Mucosa of descending colon (tissue), 3 donors: Measurements from ENCODE around the gene GCNT2. TPM values are rescaled to one million over a fixed set of nuclear protein-coding genes. Genes with fewer than 3 reads are reported as not detected.

Experiments used
- ATAC-seq: fragments of 200-7000 bp; cut with Tn5 transposase; one replicate; pipeline ENCODE4 v1.9.1; 2020; ENCODE audit warnings: mild to moderate bottlenecking, moderate library complexity
- DNase-seq, 3 donors: peaks; one replicate each; pipeline ENCODE4 v3.0.0-alpha.2; 2020
- H3K36me3 ChIP-seq: fragments of 200-600 bp; one replicate; pipeline ENCODE4 v1.8.0; 2021; ENCODE audit warnings: low read depth, mild to moderate bottlenecking
- H3K4me1 ChIP-seq: fragments of 200-600 bp; one replicate; pipeline ENCODE4 v1.8.0; 2021; ENCODE audit warnings: low read depth, mild to moderate bottlenecking
- H3K4me3 ChIP-seq: fragments of 200-600 bp; one replicate; pipeline ENCODE4 v1.8.0; 2021; ENCODE audit warnings: mild to moderate bottlenecking
- H3K9me3 ChIP-seq: fragments of 200-600 bp; one replicate; pipeline ENCODE4 v1.8.0; 2021; ENCODE audit warnings: mild to moderate bottlenecking
- intact Hi-C, 2 donors: fragments of 100-400 bp; cut with DNase I in 1 of 2; cut with micrococcal nuclease in 1 of 2; formaldehyde crosslinking; loops; one replicate each; pipeline versions ENCODE4 v1.11.0 to v1.11.1; 2022; cut with DNase I, micrococcal nuclease
- total RNA-seq, 3 donors: library from RNA; stranded (reverse); fragmentation: NEBNext Ultra II Directional in 2 of 3; extraction: Animal tissue kit (Norgen Biotek cat#: 25700) in 2 of 3; gene quantifications; one replicate each; pipeline versions ENCODE4 v1.2.1 to v1.2.4, GENCODE V29; 2021 to 2023
- TF ChIP-seq, protein P1 (sequence below): fragments of 200-600 bp; IDR thresholded peaks from one replicate; pipeline ENCODE4 v1.8.0; 2022; ENCODE audit warnings: antibody characterized with exemption, mild to moderate bottlenecking
- donor health status: DM: no; HTN: no; CAD: no; lungs with moderate emphysema.
- donor health status: DM: no; HTN: no; CAD: no.
- donor health status: DM: no; HTN: yes; CAD: no.

GCNT2 gene
- total RNA-seq, 3 donors from 2014 or later: 11.7 to 22.3 (median 19.8) TPM

DNA sequence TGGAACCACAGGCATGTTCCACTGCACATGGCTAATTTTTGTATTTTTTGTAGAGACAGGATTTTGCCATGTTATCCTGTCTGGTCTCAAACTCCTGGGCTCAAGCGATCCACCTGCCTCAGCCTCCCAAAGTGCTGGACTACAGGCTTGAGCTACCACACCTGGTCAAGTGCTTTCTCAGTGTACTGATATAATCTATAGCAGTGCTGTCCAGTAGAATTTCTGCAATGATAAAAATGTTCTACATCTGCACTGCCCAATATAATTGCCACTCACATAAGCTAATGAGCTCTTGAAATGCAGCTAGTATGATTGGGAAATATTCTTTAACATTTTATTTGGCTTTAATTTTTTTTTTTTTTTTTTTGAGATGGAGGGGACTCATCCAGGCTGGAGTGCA lies 109.0 kb downstream of the GCNT2 start:
- ATAC-seq: no peak

DNA sequence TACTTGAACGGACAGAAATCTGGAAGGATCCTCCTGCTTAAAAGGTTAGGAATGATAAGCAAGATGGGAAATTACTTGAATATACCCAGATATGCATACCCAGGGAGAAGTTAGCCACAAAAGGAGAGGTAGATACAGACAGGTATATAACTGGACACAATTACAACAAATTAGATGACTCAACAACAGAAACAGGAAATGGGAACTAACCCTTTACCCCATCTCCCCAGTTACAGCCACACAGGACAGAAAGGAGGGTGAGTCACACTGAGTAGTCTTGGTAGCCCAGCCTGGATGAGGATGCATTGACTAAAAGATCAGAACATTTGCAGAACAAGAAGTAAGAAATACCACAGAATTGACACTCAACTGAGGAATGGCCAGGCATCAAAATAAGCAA lies 112.1 kb downstream of the GCNT2 start:
- Histone ChIP-seq H3K4me3 (no peak overlapping the region), H3K9me3 (no peaks in the 10 kb centered on the region), H3K4me1 (no peaks in the 10 kb centered on the region), H3K36me3 (no peaks in the 10 kb centered on the region)
- intact Hi-C loops: no loop called here
- ATAC-seq (peak; percentile 82), DNase-seq (no peak)
- TF ChIP-seq, protein P1, sequence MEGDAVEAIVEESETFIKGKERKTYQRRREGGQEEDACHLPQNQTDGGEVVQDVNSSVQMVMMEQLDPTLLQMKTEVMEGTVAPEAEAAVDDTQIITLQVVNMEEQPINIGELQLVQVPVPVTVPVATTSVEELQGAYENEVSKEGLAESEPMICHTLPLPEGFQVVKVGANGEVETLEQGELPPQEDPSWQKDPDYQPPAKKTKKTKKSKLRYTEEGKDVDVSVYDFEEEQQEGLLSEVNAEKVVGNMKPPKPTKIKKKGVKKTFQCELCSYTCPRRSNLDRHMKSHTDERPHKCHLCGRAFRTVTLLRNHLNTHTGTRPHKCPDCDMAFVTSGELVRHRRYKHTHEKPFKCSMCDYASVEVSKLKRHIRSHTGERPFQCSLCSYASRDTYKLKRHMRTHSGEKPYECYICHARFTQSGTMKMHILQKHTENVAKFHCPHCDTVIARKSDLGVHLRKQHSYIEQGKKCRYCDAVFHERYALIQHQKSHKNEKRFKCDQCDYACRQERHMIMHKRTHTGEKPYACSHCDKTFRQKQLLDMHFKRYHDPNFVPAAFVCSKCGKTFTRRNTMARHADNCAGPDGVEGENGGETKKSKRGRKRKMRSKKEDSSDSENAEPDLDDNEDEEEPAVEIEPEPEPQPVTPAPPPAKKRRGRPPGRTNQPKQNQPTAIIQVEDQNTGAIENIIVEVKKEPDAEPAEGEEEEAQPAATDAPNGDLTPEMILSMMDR: no peak

More for the DNA sequence above, 109.0 kb downstream of the GCNT2 start:
- no peak for DNase-seq
- intact Hi-C loops: no loop called here
- TF ChIP-seq, protein P1: no peak
- H3K36me3 ChIP-seq: no peaks in the 10 kb centered on the region
- H3K4me3 ChIP-seq: no peak overlapping the region
- no peaks in the 10 kb centered on the region for H3K4me1 ChIP-seq
- H3K9me3 ChIP-seq: no peaks in the 10 kb centered on the region

DNA sequence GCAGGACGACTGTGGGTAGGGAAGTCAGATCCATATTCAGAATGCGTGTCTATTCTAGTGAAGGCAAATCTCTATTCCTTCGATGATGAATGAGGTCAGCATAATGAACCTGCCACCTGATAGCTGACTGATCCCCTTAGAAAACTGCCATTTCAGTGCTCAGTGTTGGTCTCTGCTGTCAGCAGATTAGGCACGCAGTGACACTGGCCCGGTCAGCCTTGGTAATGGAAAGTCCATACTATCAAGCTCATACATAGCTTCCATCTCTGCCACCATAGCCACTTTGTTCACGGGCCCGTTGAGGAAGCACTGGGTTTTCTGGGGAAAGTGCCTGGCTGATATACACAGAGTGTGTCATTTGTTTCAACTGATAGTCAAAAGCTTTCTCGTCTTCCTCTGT lies 119.3 kb downstream of the GCNT2 start:
- Histone ChIP-seq H3K4me3 (no peak overlapping the region), H3K36me3 (no peaks in the 10 kb centered on the region), H3K9me3 (no peaks in the 10 kb centered on the region), H3K4me1 (no peaks in the 10 kb centered on the region)
- DNase-seq: no peak
- TF ChIP-seq, protein P1: no peak
- ATAC-seq: no peak
- intact Hi-C loops: no loop called here

DNA sequence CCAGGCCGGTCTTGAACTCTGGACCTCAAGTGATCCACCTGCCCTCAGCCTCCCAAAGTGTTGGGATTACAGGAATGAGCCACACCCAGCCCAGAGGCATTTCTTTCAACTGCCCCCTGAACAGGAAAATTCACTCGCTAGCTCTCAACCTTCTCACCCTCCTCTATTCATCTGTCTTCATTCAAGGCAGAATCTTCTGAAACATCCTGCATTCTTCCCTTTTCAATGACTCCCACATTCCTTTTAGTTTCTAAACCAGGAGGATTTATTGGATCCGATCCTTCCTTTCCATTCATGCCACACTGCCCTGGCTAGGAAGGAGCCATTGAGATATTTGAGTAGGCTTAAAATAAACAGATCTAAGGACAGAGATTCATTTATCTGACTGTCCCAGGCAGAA lies 120.4 kb downstream of the GCNT2 start:
- H3K4me1 ChIP-seq: no peaks in the 10 kb centered on the region
- intact Hi-C loops: no loop called here
- no peak for DNase-seq
- ATAC-seq: no peak
- H3K4me3 ChIP-seq: no peak overlapping the region
- no peaks in the 10 kb centered on the region for H3K36me3 ChIP-seq
- TF ChIP-seq, protein P1: no peak
- no peaks in the 10 kb centered on the region for H3K9me3 ChIP-seq

DNA sequence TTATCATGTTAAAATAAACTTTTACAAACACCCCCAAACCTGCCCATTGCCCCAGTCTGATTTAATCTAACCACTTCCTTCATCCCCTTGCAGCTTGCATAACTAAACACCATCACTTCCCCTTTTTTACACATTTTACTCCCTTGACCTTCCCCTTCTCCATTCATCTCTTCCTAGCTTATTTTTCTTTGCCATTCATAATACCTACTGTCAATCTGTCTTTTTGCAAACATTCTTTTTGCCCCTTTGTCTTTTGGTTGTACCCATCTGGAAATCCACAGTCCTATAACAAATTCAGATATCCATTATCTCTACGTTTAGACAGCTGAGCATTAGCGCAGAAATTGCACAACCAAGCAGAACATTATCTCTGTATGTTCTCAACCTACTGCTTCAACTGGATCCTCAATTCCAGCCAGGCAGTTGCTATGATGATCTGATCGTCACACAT lies 122.1 kb downstream of the GCNT2 start:
- ATAC-seq: peak; percentile 46
- intact Hi-C loops: no loop called here
- Histone ChIP-seq H3K4me3 (no peak overlapping the region), H3K4me1 (no peaks in the 10 kb centered on the region), H3K9me3 (no peaks in the 10 kb centered on the region), H3K36me3 (no peaks in the 10 kb centered on the region)
- TF ChIP-seq, protein P1: no peak
- no peak for DNase-seq

DNA sequence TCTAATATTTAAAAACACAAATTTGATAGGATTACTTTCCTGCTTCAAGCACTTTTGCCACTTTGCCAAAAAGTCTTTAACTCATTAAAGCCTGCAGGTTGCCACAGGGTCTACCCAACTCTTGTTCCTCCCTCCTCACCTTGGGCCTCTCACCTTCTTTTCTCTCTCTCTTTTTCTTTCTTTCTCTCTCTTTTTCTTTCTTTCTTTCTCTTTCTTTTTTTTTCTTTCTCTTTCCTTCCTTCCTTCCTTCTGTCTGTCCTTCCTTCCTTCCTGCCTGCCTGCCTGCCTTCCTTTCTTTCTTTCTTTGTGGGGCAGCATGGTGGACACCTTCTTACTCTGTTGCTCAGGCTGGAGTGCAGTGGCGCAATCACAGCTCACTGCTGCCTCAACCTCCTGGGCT lies 123.1 kb downstream of the GCNT2 start:
- H3K9me3 ChIP-seq: no peaks in the 10 kb centered on the region
- H3K4me1 ChIP-seq: no peaks in the 10 kb centered on the region
- ATAC-seq (no peak), DNase-seq (no peak)
- TF ChIP-seq, protein P1: no peak
- no peak overlapping the region for H3K4me3 ChIP-seq
- intact Hi-C loops: no loop called here
- H3K36me3 ChIP-seq: no peaks in the 10 kb centered on the region
